Prostate gland (tissue), 2 donors: ENCODE measurements around the gene CENPH.

Source experiments
- CTCF ChIP-seq, 4 experiments: fragments of 200-600 bp in 2 of 4; fragments of 450-650 bp in 2 of 4; sonication (generic) in 2 of 4; IDR thresholded peaks; 1 replicate in 3 of 4; 2 replicates in 1 of 4; pipeline ENCODE4 v1.5.1; 2016 to 2019; ENCODE audit warnings: antibody characterized with exemption in 4 of 4, mild to moderate bottlenecking in 2 of 4, moderate library complexity in 2 of 4
- POLR2AphosphoS5 ChIP-seq: sonication (generic); formaldehyde crosslinking; IDR thresholded peaks from one replicate; pipeline ENCODE4 v1.6.1; 2017; ENCODE audit warnings: antibody characterized with exemption

- TF ChIP-seq CTCF (IDR thresholded peaks at IDR 0.05) (no peak), POLR2AphosphoS5 (no peak)
These were observed 48.5 kb downstream of the CENPH start for GRCh38 chr5:69237877-69238276.
